Stomach (tissue), 4 donors: ENCODE data around the gene CBFA2T3.

Experiments
- POLR2A ChIP-seq, 4 donors: fragments of 450-650 bp; IDR thresholded peaks; one replicate each; pipeline ENCODE4 v1.6.1; 2016; ENCODE audit warnings: antibody characterized with exemption in 4 of 4, control low read depth in 2 of 4, mild to moderate bottlenecking in 1 of 4, moderate library complexity in 1 of 4
- TF ChIP-seq, protein P1 (sequence below), 7 experiments: fragments of 450-650 bp in 4 of 7; fragments of 200-600 bp in 3 of 7; sonication (generic) in 3 of 7; IDR thresholded peaks; one replicate each; pipeline ENCODE4 v1.5.1; 2016 to 2019; ENCODE audit warnings: antibody characterized with exemption in 7 of 7, control low read depth in 2 of 7, mild to moderate bottlenecking in 1 of 7

- TF ChIP-seq, protein P1, sequence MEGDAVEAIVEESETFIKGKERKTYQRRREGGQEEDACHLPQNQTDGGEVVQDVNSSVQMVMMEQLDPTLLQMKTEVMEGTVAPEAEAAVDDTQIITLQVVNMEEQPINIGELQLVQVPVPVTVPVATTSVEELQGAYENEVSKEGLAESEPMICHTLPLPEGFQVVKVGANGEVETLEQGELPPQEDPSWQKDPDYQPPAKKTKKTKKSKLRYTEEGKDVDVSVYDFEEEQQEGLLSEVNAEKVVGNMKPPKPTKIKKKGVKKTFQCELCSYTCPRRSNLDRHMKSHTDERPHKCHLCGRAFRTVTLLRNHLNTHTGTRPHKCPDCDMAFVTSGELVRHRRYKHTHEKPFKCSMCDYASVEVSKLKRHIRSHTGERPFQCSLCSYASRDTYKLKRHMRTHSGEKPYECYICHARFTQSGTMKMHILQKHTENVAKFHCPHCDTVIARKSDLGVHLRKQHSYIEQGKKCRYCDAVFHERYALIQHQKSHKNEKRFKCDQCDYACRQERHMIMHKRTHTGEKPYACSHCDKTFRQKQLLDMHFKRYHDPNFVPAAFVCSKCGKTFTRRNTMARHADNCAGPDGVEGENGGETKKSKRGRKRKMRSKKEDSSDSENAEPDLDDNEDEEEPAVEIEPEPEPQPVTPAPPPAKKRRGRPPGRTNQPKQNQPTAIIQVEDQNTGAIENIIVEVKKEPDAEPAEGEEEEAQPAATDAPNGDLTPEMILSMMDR (IDR thresholded peaks at IDR 0.05): no peak
- TF ChIP-seq POLR2A (IDR thresholded peaks at IDR 0.05): no peak
These were observed 8.3 kb downstream of the CBFA2T3 start for GRCh38 chr16:88968589-88969280.
